MM.1S (cell line): ENCODE data around the gene BPHL.

Source experiments
- CTCF ChIP-seq: fragments of 300-600 bp; sonication (generic); IDR thresholded peaks from 2 replicates; pipeline ENCODE4 v1.5.1; 2016; ENCODE audit warnings: antibody characterized with exemption, low read length, mixed read lengths
- EZH2 ChIP-seq: fragments of 300-600 bp; sonication (generic); optimal IDR thresholded peaks from 2 replicates; pipeline ENCODE3; 2017; ENCODE audit warnings: low read depth, mild to moderate bottlenecking, antibody characterized with exemption, low read length, mixed read lengths
- EZH2phosphoT487 ChIP-seq: fragments of 300-600 bp; sonication (generic); IDR thresholded peaks from 2 replicates; pipeline ENCODE4 v1.6.1; 2018; ENCODE audit warnings: antibody characterized with exemption, low read length

DNA sequence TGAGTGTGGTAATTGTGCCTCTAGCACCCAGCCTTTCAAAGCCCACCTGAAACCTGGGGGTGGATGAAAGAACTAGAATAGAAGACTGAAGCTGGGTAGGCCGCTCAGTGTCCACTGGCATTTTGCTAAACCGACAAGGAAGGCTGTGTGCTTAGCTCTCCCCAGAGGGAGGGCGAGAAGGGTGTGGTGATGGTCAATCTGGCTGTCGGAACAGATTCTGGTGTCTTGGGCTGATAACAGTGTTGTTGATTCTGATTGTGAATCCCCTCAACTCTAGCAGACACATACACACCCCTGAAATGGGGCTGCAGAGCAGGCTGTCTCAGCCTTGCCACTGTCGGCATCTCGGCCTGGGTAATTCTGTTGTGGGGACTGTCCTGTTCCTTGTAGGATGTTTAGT lies 4.1 kb upstream of the BPHL start:
- no peak for TF ChIP-seq CTCF
- no peak for TF ChIP-seq EZH2
- no peak for TF ChIP-seq EZH2phosphoT487
